Tibial nerve (tissue), 4 donors: ENCODE measurements around the gene SLC16A8. TPM values are rescaled to one million over a fixed set of nuclear protein-coding genes. Genes with fewer than 3 reads are reported as not detected.
A peak's percentile ranks its signal among the peaks of the same experiment; 100 is the strongest.

ENCODE experiments used
- DNase-seq, 2 donors: peaks; one replicate each; pipeline ENCODE4 v3.0.0-alpha.2; 2019; ENCODE audit warnings: low spot score in 2 of 2
- H3K27ac ChIP-seq, 4 donors: fragments of 200-600 bp; sonication (generic) in 3 of 4; one replicate each; pipeline ENCODE4 v1.5.1; 2017 to 2019; ENCODE audit warnings: mild to moderate bottlenecking in 1 of 4
- H3K27me3 ChIP-seq, 2 donors: fragments of 200-600 bp; sonication (generic) in 1 of 2; one replicate each; pipeline versions ENCODE4 v1.5.1 to v1.6.0; 2017 to 2019
- H3K36me3 ChIP-seq, 3 donors: fragments of 200-600 bp; sonication (generic); one replicate each; pipeline ENCODE4 v1.5.1; 2018 to 2019
- H3K4me1 ChIP-seq, 4 donors: fragments of 200-600 bp; sonication (generic) in 3 of 4; one replicate each; pipeline ENCODE4 v1.5.1; 2017 to 2019
- H3K4me3 ChIP-seq, 4 donors: fragments of 200-600 bp; sonication (generic) in 3 of 4; one replicate each; pipeline ENCODE4 v1.5.1; 2017 to 2019; ENCODE audit warnings: mild to moderate bottlenecking in 1 of 4, moderate library complexity in 1 of 4
- H3K9me3 ChIP-seq, 4 donors: fragments of 200-600 bp; sonication (generic) in 3 of 4; one replicate each; pipeline ENCODE4 v1.5.1; 2017 to 2019
- EP300 ChIP-seq, 2 donors: sonication (generic); formaldehyde crosslinking; IDR thresholded peaks; one replicate each; pipeline ENCODE4 v1.6.1; 2017; ENCODE audit warnings: antibody characterized with exemption in 2 of 2, mild to moderate bottlenecking in 1 of 2
- POLR2A ChIP-seq, 2 donors: fragments of 450-650 bp; IDR thresholded peaks; one replicate each; pipeline ENCODE4 v1.6.1; 2017; ENCODE audit warnings: antibody characterized with exemption in 2 of 2, mild to moderate bottlenecking in 2 of 2, moderate library complexity in 2 of 2
- WGBS, 2 donors: methylation state at CpG; one replicate each; pipeline ENCODE4 v1.1.5; 2018; 5-methylcytosine and 5-hydroxymethylcytosine counted together
- total RNA-seq, 4 donors: library from RNA; depleted of rRNA; stranded (reverse); fragments of >200 nt; gene quantifications; one replicate each; pipeline ENCODE4 v1.1.0, GENCODE V29; 2016
- TF ChIP-seq, protein P1 (sequence below), 5 experiments: fragments of 200-600 bp in 3 of 5; fragments of 450-650 bp in 2 of 5; sonication (generic) in 3 of 5; IDR thresholded peaks; one replicate each; pipeline ENCODE4 v1.5.1; 2016 to 2019; ENCODE audit warnings: antibody characterized with exemption in 5 of 5, mild to moderate bottlenecking in 3 of 5, moderate library complexity in 2 of 5

SLC16A8 gene
- total RNA-seq, 4 donors from 2014 or later: 0.98 to 1.8 (median 1.4) TPM

DNA sequence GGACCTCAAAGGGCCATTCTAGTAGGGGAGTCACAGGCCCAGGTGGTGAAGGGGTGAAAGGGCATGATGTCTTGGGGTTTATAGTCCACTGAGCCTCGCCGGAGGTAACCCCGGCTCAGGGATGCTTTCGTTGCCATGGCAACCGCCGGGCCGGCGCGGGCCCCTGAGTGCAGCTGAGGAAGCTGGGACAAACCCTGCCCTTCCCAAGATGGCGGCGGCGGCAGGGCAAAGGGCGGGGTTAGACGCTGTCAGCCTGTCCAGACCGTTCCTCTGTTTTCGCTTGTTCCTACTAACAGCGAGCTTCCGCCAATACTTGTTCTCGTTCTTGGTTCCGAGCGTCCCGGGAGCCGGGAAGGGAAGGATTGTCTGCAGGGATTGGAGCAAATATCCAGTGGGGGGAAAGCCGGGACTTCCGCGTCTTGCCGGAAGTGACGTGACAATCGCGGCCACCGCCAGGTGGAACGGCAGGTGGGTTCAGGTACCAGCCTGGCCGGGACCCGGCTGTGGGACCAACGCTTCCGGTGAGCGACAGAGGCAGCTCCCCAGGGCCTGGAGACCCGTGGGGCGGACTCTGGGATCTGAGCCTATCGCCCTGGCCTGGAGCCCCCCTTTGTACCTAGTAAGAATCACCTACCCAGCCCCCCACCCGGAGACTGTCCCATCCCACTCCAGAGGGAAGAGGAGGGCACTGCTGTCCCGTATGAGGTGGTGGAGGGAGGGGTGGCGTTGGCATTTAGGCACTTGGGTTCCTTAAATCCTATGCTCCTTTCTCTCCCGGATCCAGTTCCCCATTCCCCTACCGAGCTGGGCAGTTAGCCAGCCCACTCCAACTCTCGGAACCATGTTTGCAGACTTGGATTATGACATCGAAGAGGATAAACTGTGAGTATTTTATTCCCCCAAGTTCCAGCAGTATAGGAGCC lies 26.8 kb downstream of the SLC16A8 start, which contains the start of gene PICK1:
Gene PICK1, plus strand, starts transcription at position 436 of the 923 bp plus-strand sequence. Its CDS starts 406 bp downstream, at position 842.
- 3 to 6% methylated on average over 31 to 43 of the region's 47 CpGs for WGBS, 2 donors
- Histone ChIP-seq H3K27ac (peak within 1 kb of the TSS; percentile 86 to 95 (median 92)), H3K4me3 (peak within 1 kb of the TSS; percentile 54 to 77 (median 68)), H3K27me3 (no peaks in the 10 kb centered on the region), H3K36me3 (peaks cover 0 to 33% (median 4%) of the 10 kb centered on the region in 3 donors), H3K9me3 (no peaks in the 10 kb centered on the region), H3K4me1 (peaks cover 0 to 32% (median 15%) of the 10 kb centered on the region in 4 donors)
- peak in 1 of 2 donors; percentile 28 for TF ChIP-seq POLR2A (IDR thresholded peaks at IDR 0.05)
- TF ChIP-seq, protein P1, sequence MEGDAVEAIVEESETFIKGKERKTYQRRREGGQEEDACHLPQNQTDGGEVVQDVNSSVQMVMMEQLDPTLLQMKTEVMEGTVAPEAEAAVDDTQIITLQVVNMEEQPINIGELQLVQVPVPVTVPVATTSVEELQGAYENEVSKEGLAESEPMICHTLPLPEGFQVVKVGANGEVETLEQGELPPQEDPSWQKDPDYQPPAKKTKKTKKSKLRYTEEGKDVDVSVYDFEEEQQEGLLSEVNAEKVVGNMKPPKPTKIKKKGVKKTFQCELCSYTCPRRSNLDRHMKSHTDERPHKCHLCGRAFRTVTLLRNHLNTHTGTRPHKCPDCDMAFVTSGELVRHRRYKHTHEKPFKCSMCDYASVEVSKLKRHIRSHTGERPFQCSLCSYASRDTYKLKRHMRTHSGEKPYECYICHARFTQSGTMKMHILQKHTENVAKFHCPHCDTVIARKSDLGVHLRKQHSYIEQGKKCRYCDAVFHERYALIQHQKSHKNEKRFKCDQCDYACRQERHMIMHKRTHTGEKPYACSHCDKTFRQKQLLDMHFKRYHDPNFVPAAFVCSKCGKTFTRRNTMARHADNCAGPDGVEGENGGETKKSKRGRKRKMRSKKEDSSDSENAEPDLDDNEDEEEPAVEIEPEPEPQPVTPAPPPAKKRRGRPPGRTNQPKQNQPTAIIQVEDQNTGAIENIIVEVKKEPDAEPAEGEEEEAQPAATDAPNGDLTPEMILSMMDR (IDR thresholded peaks at IDR 0.05): peak in 1 of 5 experiments; percentile 53
- TF ChIP-seq EP300 (IDR thresholded peaks at IDR 0.05): peak; percentile 65 to 91
- DNase-seq: peak; percentile 77 to 86

- Histone ChIP-seq H3K27me3 (no peaks in the 10 kb centered on the region), H3K36me3 (no peaks in the 10 kb centered on the region), H3K27ac (peak overlapping the region; percentile 72 to 96 (median 87)), H3K4me1 (peaks cover 0 to 46% (median 17%) of the 10 kb centered on the region in 4 donors), H3K4me3 (no peak overlapping the region), H3K9me3 (no peaks in the 10 kb centered on the region)
- TF ChIP-seq EP300 (IDR thresholded peaks at IDR 0.05): peak in 1 of 2 donors; percentile 47
- TF ChIP-seq, protein P1 (IDR thresholded peaks at IDR 0.05): peak; percentile 83 to 97 (median 90)
- TF ChIP-seq POLR2A (IDR thresholded peaks at IDR 0.05): peak in 1 of 2 donors; percentile 17
- WGBS, 2 donors: 23 to 28% methylated on average over 22 to 27 of the region's 30 CpGs
- peak; percentile 59 to 67 for DNase-seq
Measured at GRCh38 chr22:38051900-38052862, 31.8 kb downstream of the SLC16A8 start.

DNA sequence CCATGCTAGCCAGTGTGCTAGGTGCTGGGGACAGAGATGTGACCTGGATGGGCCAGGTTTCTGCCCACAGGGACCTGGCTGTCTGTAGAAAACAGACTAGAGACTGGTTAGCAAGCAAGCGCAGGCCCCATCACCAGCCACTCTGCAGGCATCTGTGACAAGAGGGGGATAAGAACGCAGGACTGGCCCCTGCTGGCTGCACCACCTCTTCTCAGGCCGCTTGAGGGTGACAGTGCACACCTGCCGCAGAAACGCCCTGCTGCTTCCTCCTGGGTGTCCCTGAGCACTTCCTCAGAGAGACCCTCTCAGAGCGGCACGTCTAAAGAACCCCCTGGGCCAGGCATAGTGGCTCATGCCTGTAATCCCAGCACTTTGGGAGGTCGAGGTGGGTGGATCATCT lies 32.7 kb downstream of the SLC16A8 start:
- Histone ChIP-seq H3K27me3 (no peaks in the 10 kb centered on the region), H3K27ac (peak overlapping the region; percentile 72 to 96 (median 87)), H3K4me1 (peaks cover 0 to 47% (median 15%) of the 10 kb centered on the region in 4 donors), H3K4me3 (no peak overlapping the region), H3K36me3 (no peaks in the 10 kb centered on the region), H3K9me3 (no peaks in the 10 kb centered on the region)
- DNase-seq: no peak
- TF ChIP-seq, protein P1 (IDR thresholded peaks at IDR 0.05): no peak
- TF ChIP-seq POLR2A (IDR thresholded peaks at IDR 0.05): no peak
- TF ChIP-seq EP300 (IDR thresholded peaks at IDR 0.05): no peak
- 68 to 78% methylated on average over 8 of the region's 8 CpGs for WGBS, 2 donors

GRCh38 chr22:38050720-38051119 lies 33.3 kb downstream of the SLC16A8 start:
- TF ChIP-seq POLR2A (IDR thresholded peaks at IDR 0.05) (no peak), EP300 (IDR thresholded peaks at IDR 0.05) (no peak)
- TF ChIP-seq, protein P1 (IDR thresholded peaks at IDR 0.05): no peak
- Histone ChIP-seq H3K36me3 (no peaks in the 10 kb centered on the region), H3K27me3 (no peaks in the 10 kb centered on the region), H3K9me3 (no peaks in the 10 kb centered on the region), H3K27ac (peak overlapping the region; percentile 72 to 96 (median 87)), H3K4me1 (peaks cover 0 to 51% (median 17%) of the 10 kb centered on the region in 4 donors), H3K4me3 (no peak overlapping the region)
- WGBS, 2 donors: 41 to 45% methylated on average over 5 to 7 of the region's 7 CpGs
- DNase-seq: no peak
